Rectal smooth muscle tissue (tissue), 1 donor: ENCODE data around the gene STRA8.
"Not testable (repeated sequence)": the region's sequence is repeated elsewhere in the genome, so short reads cannot be mapped to it uniquely, and the experiment has no call there.

Experiments
- H3K27ac ChIP-seq: one replicate; pipeline ENCODE4 v1.7.0; 2013; ENCODE audit warnings: low read depth, low read length, inconsistent platforms
- H3K27me3 ChIP-seq: one replicate; pipeline ENCODE4 v1.7.0; 2013; ENCODE audit warnings: low read length; ENCODE audit not compliant: control insufficient read depth, insufficient read depth
- H3K36me3 ChIP-seq: one replicate; pipeline ENCODE4 v1.7.0; 2013; ENCODE audit warnings: low read length; ENCODE audit not compliant: control insufficient read depth, insufficient read depth
- H3K4me1 ChIP-seq: one replicate; pipeline ENCODE4 v1.7.0; 2013; ENCODE audit warnings: low read length; ENCODE audit not compliant: control insufficient read depth, insufficient read depth
- H3K4me3 ChIP-seq: one replicate; pipeline ENCODE4 v1.7.0; 2013; ENCODE audit warnings: low read length
- H3K9ac ChIP-seq: one replicate; pipeline ENCODE4 v1.7.0; 2013; ENCODE audit warnings: low read length

STRA8 gene

GRCh38 chr7:135232087-135232486, 1.6 kb upstream of the STRA8 start:
- Histone ChIP-seq H3K9ac (no peak overlapping the region), H3K27me3 (no peaks in the 10 kb centered on the region), H3K27ac (no peak overlapping the region), H3K4me3 (no peak overlapping the region), H3K36me3 (no peaks in the 10 kb centered on the region), H3K4me1 (no peaks in the 10 kb centered on the region)

GRCh38 chr7:135232720-135233119, 918 bp upstream of the STRA8 start:
- Histone ChIP-seq H3K4me1 (no peaks in the 10 kb centered on the region), H3K27ac (no peak overlapping the region), H3K9ac (no peak overlapping the region), H3K36me3 (no peaks in the 10 kb centered on the region), H3K4me3 (no peak overlapping the region), H3K27me3 (no peaks in the 10 kb centered on the region)

GRCh38 chr7:135234095-135234494, 457 bp downstream of the STRA8 start:
- not testable (repeated sequence) for H3K4me1 ChIP-seq, H3K36me3 ChIP-seq, H3K4me3 ChIP-seq, H3K27ac ChIP-seq, H3K27me3 ChIP-seq, H3K9ac ChIP-seq

- Histone ChIP-seq H3K27ac (no peak overlapping the region), H3K4me1 (no peaks in the 10 kb centered on the region), H3K36me3 (no peaks in the 10 kb centered on the region), H3K9ac (no peak overlapping the region), H3K27me3 (no peaks in the 10 kb centered on the region), H3K4me3 (no peak overlapping the region)
Observed at GRCh38 chr7:135234727-135235126, 1.1 kb downstream of the STRA8 start.

- Histone ChIP-seq H3K27me3 (no peaks in the 10 kb centered on the region), H3K9ac (no peak overlapping the region), H3K27ac (no peak overlapping the region), H3K4me3 (no peak overlapping the region), H3K36me3 (no peaks in the 10 kb centered on the region), H3K4me1 (no peaks in the 10 kb centered on the region)
Observed at GRCh38 chr7:135235841-135236240, 2.2 kb downstream of the STRA8 start.

GRCh38 chr7:135236727-135237126, 3.1 kb downstream of the STRA8 start:
- Histone ChIP-seq H3K4me3 (no peak overlapping the region), H3K27me3 (no peaks in the 10 kb centered on the region), H3K4me1 (no peaks in the 10 kb centered on the region), H3K36me3 (no peaks in the 10 kb centered on the region), H3K9ac (no peak overlapping the region), H3K27ac (no peak overlapping the region)

- Histone ChIP-seq H3K4me1 (no peaks in the 10 kb centered on the region), H3K4me3 (no peak overlapping the region), H3K27ac (no peak overlapping the region), H3K36me3 (no peaks in the 10 kb centered on the region), H3K27me3 (no peaks in the 10 kb centered on the region), H3K9ac (no peak overlapping the region)
Observed at GRCh38 chr7:135238112-135238744, 4.6 kb downstream of the STRA8 start.

GRCh38 chr7:135239263-135239662, 5.6 kb downstream of the STRA8 start:
- no peak overlapping the region for H3K4me3 ChIP-seq
- H3K9ac ChIP-seq: no peak overlapping the region
- no peaks in the 10 kb centered on the region for H3K4me1 ChIP-seq
- no peaks in the 10 kb centered on the region for H3K27me3 ChIP-seq
- H3K27ac ChIP-seq: no peak overlapping the region
- H3K36me3 ChIP-seq: no peaks in the 10 kb centered on the region

- H3K9ac ChIP-seq: no peak overlapping the region
- no peak overlapping the region for H3K27ac ChIP-seq
- H3K36me3 ChIP-seq: no peaks in the 10 kb centered on the region
- no peak overlapping the region for H3K4me3 ChIP-seq
- H3K4me1 ChIP-seq: no peaks in the 10 kb centered on the region
- H3K27me3 ChIP-seq: no peaks in the 10 kb centered on the region
Observed at GRCh38 chr7:135240441-135240840, 6.8 kb downstream of the STRA8 start.

- Histone ChIP-seq H3K4me1 (no peaks in the 10 kb centered on the region), H3K4me3 (no peak overlapping the region), H3K36me3 (no peaks in the 10 kb centered on the region), H3K9ac (no peak overlapping the region), H3K27me3 (no peaks in the 10 kb centered on the region), H3K27ac (no peak overlapping the region)
Observed at GRCh38 chr7:135242096-135242684, 8.6 kb downstream of the STRA8 start.

GRCh38 chr7:135245226-135246190, 11.9 kb downstream of the STRA8 start:
- Histone ChIP-seq H3K4me3 (no peak overlapping the region), H3K4me1 (no peaks in the 10 kb centered on the region), H3K27me3 (no peaks in the 10 kb centered on the region), H3K27ac (no peak overlapping the region), H3K9ac (no peak overlapping the region), H3K36me3 (no peaks in the 10 kb centered on the region)

- H3K4me3 ChIP-seq: no peak overlapping the region
- no peak overlapping the region for H3K9ac ChIP-seq
- no peaks in the 10 kb centered on the region for H3K4me1 ChIP-seq
- H3K27me3 ChIP-seq: no peaks in the 10 kb centered on the region
- no peaks in the 10 kb centered on the region for H3K36me3 ChIP-seq
- H3K27ac ChIP-seq: no peak overlapping the region
Observed at GRCh38 chr7:135246191-135246825, 12.7 kb downstream of the STRA8 start.
